PFSK-1 (cell line): ENCODE results near the gene IL17D.

Experiments used
- FOXP2 ChIP-seq: optimal IDR thresholded peaks from 2 replicates; pipeline ENCODE3; 2011; ENCODE audit warnings: borderline replicate concordance, control low read depth, inconsistent platforms; ENCODE audit not compliant: insufficient read depth; ENCODE audit errors: extremely low read length, extremely low read depth
- POLR2AphosphoS5 ChIP-seq: IDR thresholded peaks from 2 replicates; pipeline ENCODE4 v1.6.1; 2012; ENCODE audit warnings: low read depth, mild to moderate bottlenecking, control low read depth, low read length, moderate library complexity
- REST ChIP-seq, 2 experiments: IDR thresholded peaks; 2 replicates each; pipeline versions ENCODE4 v1.6.1 to v1.8.0; 2011 to 2012; ENCODE audit warnings: low read depth in 2 of 2, low read length in 2 of 2, control low read depth in 1 of 2, inconsistent platforms in 1 of 2, mild to moderate bottlenecking in 1 of 2, moderate library complexity in 1 of 2; ENCODE audit not compliant: insufficient read depth in 1 of 2
- SIN3A ChIP-seq: IDR thresholded peaks from 2 replicates; pipeline ENCODE4 v1.6.1; 2012; ENCODE audit warnings: mild to moderate bottlenecking, low read length, moderate library complexity, borderline replicate concordance; ENCODE audit not compliant: insufficient read depth
- TAF1 ChIP-seq: IDR thresholded peaks from 2 replicates; pipeline ENCODE4 v1.6.1; 2012; ENCODE audit warnings: low read length, control low read depth, borderline replicate concordance; ENCODE audit not compliant: insufficient read depth

Gene IL17D

DNA sequence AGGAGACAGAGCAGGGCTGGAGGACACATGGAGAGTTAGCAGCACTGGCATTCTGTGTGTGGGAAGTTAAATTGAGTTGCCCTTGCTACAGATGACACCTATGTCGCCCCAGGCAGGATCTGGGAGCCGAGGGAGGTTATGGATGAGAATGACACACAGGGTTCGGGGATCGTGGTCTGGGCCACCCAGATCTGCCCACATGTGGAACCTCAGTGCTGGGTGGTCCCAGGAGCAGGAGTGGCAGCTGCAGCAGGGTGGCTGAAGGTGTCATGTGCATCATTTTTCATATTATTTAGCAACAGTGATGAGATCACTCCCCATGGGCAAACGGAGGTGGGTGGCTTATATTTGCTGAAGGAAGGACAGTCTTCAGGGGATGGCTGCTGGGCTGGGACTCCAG lies 3.2 kb downstream of the IL17D start:
- TF ChIP-seq TAF1 (no peak), FOXP2 (no peak), SIN3A (no peak), REST (IDR thresholded peaks at IDR 0.05; ENCODE audit: insufficient read depth in 1 of 2, low read depth in 2 of 2, low read length in 2 of 2) (no peak), POLR2AphosphoS5 (no peak)

DNA sequence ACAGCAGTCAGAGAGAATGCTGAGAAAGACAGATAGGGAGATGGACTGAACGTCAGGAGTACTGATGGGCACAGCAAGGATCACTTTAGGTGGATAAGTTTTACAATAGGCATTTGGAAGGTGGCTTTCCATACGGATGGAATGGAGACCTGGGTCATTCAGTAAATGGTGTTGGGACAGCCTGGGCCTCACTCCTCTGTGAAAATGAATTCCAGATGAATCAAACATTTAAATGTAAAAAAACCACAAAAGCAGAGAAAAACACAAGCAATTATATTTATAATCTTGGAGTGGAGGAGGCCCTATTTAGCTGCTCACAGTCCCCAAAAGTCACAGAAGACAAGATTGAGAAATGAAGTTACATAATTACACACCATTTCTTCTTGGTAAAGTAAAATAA lies 4.7 kb downstream of the IL17D start:
- TF ChIP-seq POLR2AphosphoS5 (no peak), FOXP2 (no peak), REST (IDR thresholded peaks at IDR 0.05; ENCODE audit: insufficient read depth in 1 of 2, low read depth in 2 of 2, low read length in 2 of 2) (no peak), SIN3A (no peak), TAF1 (no peak)

- TF ChIP-seq POLR2AphosphoS5 (no peak), TAF1 (no peak), SIN3A (no peak), FOXP2 (no peak), REST (IDR thresholded peaks at IDR 0.05; ENCODE audit: insufficient read depth in 1 of 2, low read depth in 2 of 2, low read length in 2 of 2) (no peak)
These were observed 5.9 kb downstream of the IL17D start for GRCh38 chr13:20709369-20709768.

GRCh38 chr13:20709782-20710181 lies 6.3 kb downstream of the IL17D start:
- TF ChIP-seq REST (IDR thresholded peaks at IDR 0.05; ENCODE audit: insufficient read depth in 1 of 2, low read depth in 2 of 2, low read length in 2 of 2) (no peak), FOXP2 (no peak), TAF1 (no peak), POLR2AphosphoS5 (no peak), SIN3A (no peak)
